Lung (tissue), 12 donors: ENCODE data around the gene GMPR2. TPM values are rescaled to one million over a fixed set of nuclear protein-coding genes. Genes with fewer than 3 reads are reported as not detected.

Experiments
- ATAC-seq: fragments of 200-7000 bp; cut with Tn5 transposase; one replicate; pipeline ENCODE4 v1.9.1; 2020; ENCODE audit warnings: moderate number of reproducible peaks; ENCODE audit not compliant: insufficient read depth, low FRiP score
- DNase-seq, 3 donors: peaks; one replicate each; pipeline ENCODE4 v3.0.0-alpha.2; 2013 to 2017
- H3K27ac ChIP-seq, 2 donors: one replicate each; pipeline ENCODE4 v1.5.1; 2013; ENCODE audit warnings: mild to moderate bottlenecking in 2 of 2, moderate library complexity in 2 of 2, control low read depth in 1 of 2, inconsistent platforms in 1 of 2, low read depth in 1 of 2, low read length in 1 of 2
- H3K27me3 ChIP-seq, 3 donors: one replicate each; pipeline ENCODE4 v1.5.1; 2013; ENCODE audit warnings: low read length in 2 of 3; ENCODE audit not compliant: control insufficient read depth in 3 of 3, insufficient read depth in 3 of 3
- H3K36me3 ChIP-seq, 4 donors: one replicate each; pipeline ENCODE4 v1.5.1; 2013; ENCODE audit warnings: low read length in 4 of 4, mild to moderate bottlenecking in 1 of 4, moderate library complexity in 1 of 4; ENCODE audit not compliant: control insufficient read depth in 4 of 4, insufficient read depth in 4 of 4
- H3K4me1 ChIP-seq, 5 donors: one replicate each; pipeline ENCODE4 v1.5.1; 2013; ENCODE audit warnings: low read length in 5 of 5, mild to moderate bottlenecking in 2 of 5, moderate library complexity in 1 of 5; ENCODE audit not compliant: control insufficient read depth in 5 of 5, insufficient read depth in 5 of 5
- H3K4me3 ChIP-seq: one replicate; pipeline ENCODE4 v1.5.1; 2013; ENCODE audit warnings: mild to moderate bottlenecking, control low read depth, moderate library complexity
- H3K9ac ChIP-seq, 2 donors: one replicate each; pipeline ENCODE4 v1.5.1; 2013; ENCODE audit warnings: low read length in 2 of 2, control low read depth in 1 of 2; ENCODE audit not compliant: insufficient read depth in 1 of 2
- H3K9me3 ChIP-seq, 4 donors: one replicate each; pipeline ENCODE4 v1.5.1; 2013; ENCODE audit warnings: low read length in 3 of 4, mild to moderate bottlenecking in 1 of 4, moderate library complexity in 1 of 4; ENCODE audit not compliant: control insufficient read depth in 4 of 4, insufficient read depth in 3 of 4
- CTCF ChIP-seq: IDR thresholded peaks from 2 replicates; pipeline ENCODE4 v1.5.1; 2012; ENCODE audit warnings: mild to moderate bottlenecking; ENCODE audit errors: control extremely low read depth, extremely low read depth
- WGBS, 2 donors: extraction: QIAGEN DNeasy Blood & Tissue Kit; methylation state at CpG; one replicate each; pipeline ENCODE4 v1.1.7; 2013; 5-methylcytosine and 5-hydroxymethylcytosine counted together
- polyA plus RNA-seq, 2 donors: library from polyadenylated mRNA; stranded (reverse); fragments of 200-250 nt; gene quantifications; one replicate each; pipeline ENCODE4 v1.2.1, GENCODE V29; 2013
- total RNA-seq, 2 donors: library from RNA; depleted of rRNA in 1 of 2; stranded (reverse); fragments of >200 nt in 1 of 2; gene quantifications; one replicate each; pipeline ENCODE4 v1.2.1, GENCODE V29; 2014 to 2021
- donor health status: control.
- donor health status: control.
- donor health status: Bipolar disorder and iron deficiency.
- donor health status: healthy.
- donor health status: DM: yes; HTN: yes; CAD: no.

GMPR2 gene
- total and polyA plus RNA-seq, 4 donors: 42.9 to 71.1 (median 63.1) TPM

GRCh38 chr14:24238123-24238522, 5.4 kb downstream of the GMPR2 start:
- Histone ChIP-seq H3K9me3 (no peaks in the 10 kb centered on the region), H3K27ac (no peak overlapping the region), H3K9ac (no peak overlapping the region), H3K36me3 (peaks cover 13 to 55% (median 44%) of the 10 kb centered on the region in 4 donors), H3K4me3 (no peak overlapping the region), H3K4me1 (peaks cover 14 to 28% (median 18%) of the 10 kb centered on the region in 5 donors), H3K27me3 (no peaks in the 10 kb centered on the region)
- WGBS, 2 donors: 85 to 91% methylated on average over 5 of the region's 5 CpGs
- no peak for TF ChIP-seq CTCF
- DNase-seq: no peak
- ATAC-seq: no peak

- Histone ChIP-seq H3K9ac (no peak overlapping the region), H3K27me3 (no peaks in the 10 kb centered on the region), H3K4me1 (peaks cover 13 to 24% (median 14%) of the 10 kb centered on the region in 5 donors), H3K27ac (peak overlapping the region in 1 of 2 donors; percentile 1), H3K36me3 (peaks cover 13 to 55% (median 44%) of the 10 kb centered on the region in 4 donors), H3K4me3 (no peak overlapping the region), H3K9me3 (no peaks in the 10 kb centered on the region)
- DNase-seq (no peak), ATAC-seq (no peak)
- TF ChIP-seq CTCF: no peak
- 90 to 91% methylated on average over 5 of the region's 5 CpGs for WGBS, 2 donors
These were observed 5.9 kb downstream of the GMPR2 start for GRCh38 chr14:24238527-24239037.

DNA sequence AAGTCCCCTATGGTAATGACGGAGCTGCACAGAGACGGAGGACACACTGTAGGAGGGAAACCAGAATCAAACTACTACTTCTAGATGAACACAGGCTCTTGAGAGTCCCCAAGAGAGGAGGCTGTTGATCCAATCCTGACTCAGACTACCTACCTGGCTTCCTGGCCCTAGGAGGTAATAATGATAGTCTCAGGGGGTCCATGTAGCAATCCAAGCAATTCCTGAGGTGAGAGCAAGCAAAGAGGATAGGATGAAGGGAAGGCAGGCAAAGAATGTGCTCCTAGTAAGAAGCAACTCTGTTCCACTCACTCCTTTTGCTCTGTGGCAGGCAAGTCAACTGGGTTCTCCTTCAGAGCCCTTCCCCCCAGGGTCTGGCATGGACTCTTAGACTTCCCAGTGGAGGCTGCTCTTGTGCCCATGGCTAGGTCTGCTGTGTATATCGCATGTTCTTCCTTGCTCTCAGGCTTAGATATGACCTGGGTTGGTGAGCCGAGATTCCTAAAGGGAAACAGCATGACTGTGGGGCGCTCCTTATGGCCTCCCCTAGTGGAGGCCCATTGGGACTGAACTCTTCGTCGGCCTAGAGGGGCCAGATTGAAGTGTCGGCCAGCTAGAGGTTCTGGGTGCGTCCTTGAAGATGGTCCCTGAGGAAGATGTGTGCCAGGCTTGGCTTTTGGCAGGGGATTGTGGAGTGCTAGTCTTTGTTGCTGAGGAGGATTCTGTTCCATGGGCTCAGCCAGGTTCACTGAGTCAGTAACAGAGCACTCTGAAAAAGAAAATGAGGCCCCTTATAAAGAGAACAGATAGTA, 7.6 kb downstream of the GMPR2 start:
- Histone ChIP-seq H3K4me3 (no peak overlapping the region), H3K9ac (no peak overlapping the region), H3K27me3 (no peaks in the 10 kb centered on the region), H3K27ac (peak overlapping the region in 1 of 2 donors; percentile 5), H3K9me3 (no peaks in the 10 kb centered on the region), H3K4me1 (peaks cover 9 to 19% (median 11%) of the 10 kb centered on the region in 5 donors), H3K36me3 (peaks cover 13 to 55% (median 39%) of the 10 kb centered on the region in 4 donors)
- 94 to 96% methylated on average over 9 of the region's 9 CpGs for WGBS, 2 donors
- ATAC-seq: no peak
- DNase-seq: no peak
- TF ChIP-seq CTCF: no peak
